GM12872 (cell line): ENCODE data around the gene SCPEP1.

Experiments
- TF ChIP-seq, protein P1 (sequence below): IDR thresholded peaks from 3 replicates; pipeline ENCODE4 v1.5.1; 2011; ENCODE audit warnings: low read depth, mild to moderate bottlenecking, low read length, moderate library complexity; ENCODE audit not compliant: insufficient read depth

The SCPEP1 gene

DNA sequence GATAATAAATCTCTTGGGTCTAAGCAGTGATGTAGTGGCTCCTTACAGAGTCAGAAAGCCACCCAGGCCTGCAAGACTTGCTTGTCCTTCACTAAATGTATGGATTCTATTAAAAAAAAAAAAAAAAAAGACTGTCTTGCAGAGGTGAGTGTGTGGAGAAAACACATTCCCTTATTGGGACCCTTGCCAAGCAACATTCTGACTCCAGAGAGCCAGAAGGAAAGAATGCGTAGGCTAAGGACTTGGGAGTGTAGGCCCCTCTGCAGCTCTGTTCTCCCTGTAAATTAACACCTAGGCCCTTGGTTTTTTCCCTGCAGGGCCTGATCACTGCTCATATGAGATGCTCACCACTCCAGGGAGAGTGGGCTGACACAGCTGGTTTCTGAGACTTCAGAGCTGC lies 17.8 kb downstream of the SCPEP1 start:
- TF ChIP-seq, protein P1, sequence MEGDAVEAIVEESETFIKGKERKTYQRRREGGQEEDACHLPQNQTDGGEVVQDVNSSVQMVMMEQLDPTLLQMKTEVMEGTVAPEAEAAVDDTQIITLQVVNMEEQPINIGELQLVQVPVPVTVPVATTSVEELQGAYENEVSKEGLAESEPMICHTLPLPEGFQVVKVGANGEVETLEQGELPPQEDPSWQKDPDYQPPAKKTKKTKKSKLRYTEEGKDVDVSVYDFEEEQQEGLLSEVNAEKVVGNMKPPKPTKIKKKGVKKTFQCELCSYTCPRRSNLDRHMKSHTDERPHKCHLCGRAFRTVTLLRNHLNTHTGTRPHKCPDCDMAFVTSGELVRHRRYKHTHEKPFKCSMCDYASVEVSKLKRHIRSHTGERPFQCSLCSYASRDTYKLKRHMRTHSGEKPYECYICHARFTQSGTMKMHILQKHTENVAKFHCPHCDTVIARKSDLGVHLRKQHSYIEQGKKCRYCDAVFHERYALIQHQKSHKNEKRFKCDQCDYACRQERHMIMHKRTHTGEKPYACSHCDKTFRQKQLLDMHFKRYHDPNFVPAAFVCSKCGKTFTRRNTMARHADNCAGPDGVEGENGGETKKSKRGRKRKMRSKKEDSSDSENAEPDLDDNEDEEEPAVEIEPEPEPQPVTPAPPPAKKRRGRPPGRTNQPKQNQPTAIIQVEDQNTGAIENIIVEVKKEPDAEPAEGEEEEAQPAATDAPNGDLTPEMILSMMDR, result no peak

DNA sequence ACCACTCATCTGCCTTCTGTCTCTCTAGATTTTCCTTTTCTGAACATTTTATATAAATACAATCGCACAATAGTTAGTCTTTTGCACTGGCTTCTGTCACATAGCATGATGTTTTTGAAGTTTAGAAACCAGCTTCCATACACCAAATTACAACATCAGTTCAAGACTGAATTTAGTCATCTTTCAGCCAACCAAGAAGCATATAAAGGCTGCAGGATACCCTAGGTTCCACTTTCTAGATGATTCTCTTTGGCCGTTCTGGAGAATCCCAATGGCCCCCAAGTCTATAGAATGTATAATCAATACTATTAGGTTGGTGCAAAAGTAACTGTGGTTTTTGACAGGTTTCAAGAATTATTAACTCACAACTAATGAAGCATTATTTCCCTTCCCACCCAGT lies 19.4 kb downstream of the SCPEP1 start:
- TF ChIP-seq, protein P1, result no peak

DNA sequence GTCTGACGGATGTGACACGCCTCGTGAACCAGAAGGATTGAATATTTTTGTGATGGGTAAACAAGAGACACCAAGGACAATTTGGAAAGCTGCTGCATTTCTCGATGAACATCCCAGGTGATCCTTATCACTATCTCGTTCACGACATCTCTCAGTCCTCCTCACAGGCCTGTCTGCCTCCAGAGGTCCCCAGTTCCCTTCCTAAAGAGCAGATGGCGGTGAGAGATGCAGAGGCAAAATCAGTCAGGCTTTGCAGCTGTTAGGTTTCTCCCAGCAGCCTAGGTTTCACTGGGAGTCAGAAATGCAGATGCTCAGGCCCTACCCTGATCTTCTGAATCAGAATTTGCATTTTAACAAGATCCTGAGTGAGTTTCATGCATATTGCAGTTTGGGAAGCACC lies 23.6 kb downstream of the SCPEP1 start:
- TF ChIP-seq, protein P1, result no peak

DNA sequence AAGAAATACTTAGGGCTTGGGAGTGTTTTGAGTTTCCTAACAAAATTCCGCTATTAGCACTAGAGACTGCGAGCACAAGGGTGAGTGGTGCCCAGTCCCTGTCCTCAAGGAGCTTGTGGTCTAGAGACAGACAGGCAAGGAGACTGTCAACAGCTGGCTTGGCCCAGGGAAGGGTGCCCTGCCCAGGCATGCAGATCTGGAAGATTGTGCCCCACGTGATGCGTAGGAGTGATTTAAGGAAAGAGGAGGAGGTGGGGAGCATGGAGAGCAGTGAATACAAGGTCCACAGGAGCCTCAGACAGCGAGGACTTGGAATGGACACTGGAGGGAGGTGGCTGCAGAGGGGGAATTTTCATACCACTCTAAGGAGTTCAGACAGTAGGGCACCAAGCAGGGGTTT lies 25.0 kb downstream of the SCPEP1 start:
- TF ChIP-seq, protein P1, result no peak

DNA sequence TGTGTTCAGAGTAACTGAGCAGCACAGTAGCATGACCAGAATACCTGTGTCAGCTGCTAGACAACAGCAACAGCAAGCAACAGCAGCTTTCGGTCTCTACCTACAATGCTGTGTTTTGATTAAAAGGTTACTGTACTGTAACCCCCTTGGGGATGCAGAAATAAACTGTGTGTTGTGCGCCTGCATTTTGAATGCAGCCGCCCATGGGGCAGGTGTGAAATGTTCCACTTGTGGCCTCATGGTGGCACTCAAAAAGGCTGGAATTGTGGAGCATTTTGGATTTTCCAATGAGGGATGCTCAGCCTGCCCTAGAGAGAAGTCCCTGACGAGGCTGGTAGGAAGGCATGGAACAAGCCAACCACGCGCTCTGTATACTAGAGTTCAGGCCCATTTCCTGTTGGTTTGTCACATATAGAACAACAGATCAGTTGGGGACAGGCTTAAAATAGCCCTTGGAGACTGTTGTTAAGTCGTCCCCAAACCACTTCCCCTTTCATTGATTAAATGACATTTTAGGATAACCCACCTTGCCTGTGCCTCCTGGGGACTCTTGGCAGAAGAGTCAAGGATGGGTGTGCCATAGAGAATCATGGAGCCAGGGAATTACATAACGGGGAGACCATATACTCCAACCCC lies 27.1 kb downstream of the SCPEP1 start:
- TF ChIP-seq, protein P1, result peak; percentile 44

DNA sequence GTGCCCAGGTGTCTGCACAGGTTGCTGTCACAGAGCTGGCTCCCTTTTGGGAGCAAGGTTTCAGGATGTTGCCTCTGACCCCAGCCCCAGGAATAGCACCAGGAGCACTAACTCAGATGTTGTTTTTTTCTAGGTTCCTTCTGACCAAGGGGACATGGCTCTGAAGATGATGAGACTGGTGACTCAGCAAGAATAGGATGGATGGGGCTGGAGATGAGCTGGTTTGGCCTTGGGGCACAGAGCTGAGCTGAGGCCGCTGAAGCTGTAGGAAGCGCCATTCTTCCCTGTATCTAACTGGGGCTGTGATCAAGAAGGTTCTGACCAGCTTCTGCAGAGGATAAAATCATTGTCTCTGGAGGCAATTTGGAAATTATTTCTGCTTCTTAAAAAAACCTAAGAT lies 28.1 kb downstream of the SCPEP1 start:
- TF ChIP-seq, protein P1, result no peak

DNA sequence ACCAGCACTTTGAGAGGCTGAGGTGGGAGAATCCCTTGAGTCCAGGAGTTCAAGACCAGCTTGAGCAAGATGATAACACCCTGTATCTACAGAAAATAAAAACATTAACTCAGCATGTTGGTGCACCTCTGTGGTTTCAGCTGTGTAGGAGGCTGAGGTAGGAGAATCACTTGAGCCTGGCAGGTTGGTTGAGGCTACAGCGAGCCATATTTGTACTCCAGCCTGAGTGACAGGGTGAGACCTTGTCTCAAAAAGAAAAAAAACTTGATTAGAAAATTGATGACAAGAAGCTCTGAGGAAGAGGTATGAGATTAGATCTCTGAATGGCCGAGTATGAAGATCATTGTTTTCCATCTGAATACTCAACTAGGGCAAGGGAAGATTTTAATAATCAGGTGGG lies 31.0 kb downstream of the SCPEP1 start:
- TF ChIP-seq, protein P1, result no peak
